Stimulated activated CD8-positive, alpha-beta memory T cell treated with anti-CD3 and anti-CD28 coated beads, Interleukin-7, amount 100 ng/mL, for 4 hours (primary cell): Measurements from ENCODE around the gene NAALADL2.

Experiments used
- DNase-seq, 2 donors: peaks; one replicate each; pipeline ENCODE4 v3.0.0-alpha.2; 2020; ENCODE audit warnings: low read depth in 2 of 2

Gene NAALADL2

DNA sequence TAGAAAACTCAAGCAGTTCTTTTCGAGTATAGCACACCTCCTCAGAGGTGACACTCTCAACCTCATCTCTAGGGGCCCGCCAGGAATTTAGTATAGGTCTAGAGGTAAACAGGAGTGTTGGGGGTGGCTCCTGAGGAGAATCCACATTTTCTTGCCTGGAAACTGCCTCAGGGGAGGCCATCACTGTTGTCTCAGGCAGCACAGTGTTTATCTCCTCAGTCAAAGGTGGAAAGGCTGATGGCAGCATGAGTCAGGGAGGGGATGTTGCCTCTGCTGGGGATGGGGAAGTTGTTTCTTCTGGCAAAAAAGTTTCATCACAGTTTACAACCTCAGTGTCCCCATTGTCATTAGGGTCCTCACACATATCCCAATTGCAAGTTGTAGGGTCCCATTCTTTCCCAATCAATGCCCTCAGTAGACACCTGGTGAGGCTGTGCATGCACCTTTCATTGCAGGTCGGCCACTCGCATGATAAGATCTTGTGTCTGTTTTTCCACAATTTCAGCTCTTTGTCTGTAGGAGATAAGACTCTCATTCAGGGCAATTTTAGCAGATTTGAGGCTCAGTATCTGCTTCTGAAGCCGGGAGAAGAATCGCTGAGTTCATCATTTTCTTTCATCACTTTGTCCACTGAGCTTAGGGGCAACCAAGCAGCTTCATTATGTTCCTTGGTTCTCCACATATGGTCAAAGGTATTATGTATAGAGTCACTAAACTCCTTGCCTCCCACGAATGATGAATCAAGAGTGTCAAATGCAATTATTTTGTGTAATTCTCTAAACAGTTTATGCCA, 25.8 kb downstream of the NAALADL2 start:
- DNase-seq = no peak

DNA sequence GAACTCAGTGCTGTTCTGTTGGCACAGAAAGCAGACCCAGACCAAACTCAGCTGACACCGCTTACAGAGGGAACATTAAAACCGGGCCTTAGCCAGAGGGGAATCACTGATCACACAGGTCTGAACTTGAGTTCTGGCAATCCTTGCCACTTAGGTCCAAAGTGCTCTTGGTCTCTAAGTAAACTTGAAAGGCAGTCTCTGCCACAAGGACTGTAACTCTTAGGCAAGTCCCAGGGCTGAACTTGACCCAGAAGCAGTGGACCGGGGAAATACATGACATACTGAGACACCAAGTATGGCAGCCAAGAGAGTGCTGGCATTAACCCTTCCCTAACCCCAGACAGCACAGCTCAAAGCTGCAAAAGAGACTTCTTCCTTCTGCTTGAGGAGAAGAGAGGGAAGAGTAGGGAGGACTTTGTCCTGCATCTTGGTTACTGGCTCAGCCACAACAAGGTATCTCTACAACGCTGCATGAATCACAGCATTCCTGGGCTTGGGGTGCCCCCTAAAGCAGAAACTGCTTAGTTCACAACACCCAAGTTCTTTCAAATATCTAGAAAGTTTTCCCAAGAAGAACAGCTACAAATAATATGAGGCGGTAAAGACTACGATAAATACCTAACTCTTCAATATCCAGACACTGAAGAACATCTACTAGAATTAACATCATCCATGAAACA, 32.5 kb downstream of the NAALADL2 start:
- no peak for DNase-seq

DNA sequence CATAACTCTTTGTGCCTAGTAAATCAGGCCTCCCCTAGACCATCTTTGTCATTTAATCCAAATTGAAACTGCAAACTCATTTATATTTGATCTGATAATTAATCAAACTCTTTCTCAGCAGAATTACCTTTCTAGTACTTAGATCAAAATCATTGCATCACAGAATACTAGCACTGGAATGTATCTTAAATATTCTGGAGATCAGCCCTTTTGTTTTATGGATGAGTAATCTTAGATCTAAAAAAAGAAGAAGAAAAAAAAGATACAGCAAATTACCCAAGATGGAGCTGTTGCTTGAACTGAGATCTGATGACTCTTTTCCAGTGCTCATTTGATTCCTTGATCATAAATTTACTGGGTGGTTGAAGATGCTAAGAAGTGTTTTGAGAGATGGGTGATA, 47.9 kb downstream of the NAALADL2 start:
- DNase-seq = no peak

DNA sequence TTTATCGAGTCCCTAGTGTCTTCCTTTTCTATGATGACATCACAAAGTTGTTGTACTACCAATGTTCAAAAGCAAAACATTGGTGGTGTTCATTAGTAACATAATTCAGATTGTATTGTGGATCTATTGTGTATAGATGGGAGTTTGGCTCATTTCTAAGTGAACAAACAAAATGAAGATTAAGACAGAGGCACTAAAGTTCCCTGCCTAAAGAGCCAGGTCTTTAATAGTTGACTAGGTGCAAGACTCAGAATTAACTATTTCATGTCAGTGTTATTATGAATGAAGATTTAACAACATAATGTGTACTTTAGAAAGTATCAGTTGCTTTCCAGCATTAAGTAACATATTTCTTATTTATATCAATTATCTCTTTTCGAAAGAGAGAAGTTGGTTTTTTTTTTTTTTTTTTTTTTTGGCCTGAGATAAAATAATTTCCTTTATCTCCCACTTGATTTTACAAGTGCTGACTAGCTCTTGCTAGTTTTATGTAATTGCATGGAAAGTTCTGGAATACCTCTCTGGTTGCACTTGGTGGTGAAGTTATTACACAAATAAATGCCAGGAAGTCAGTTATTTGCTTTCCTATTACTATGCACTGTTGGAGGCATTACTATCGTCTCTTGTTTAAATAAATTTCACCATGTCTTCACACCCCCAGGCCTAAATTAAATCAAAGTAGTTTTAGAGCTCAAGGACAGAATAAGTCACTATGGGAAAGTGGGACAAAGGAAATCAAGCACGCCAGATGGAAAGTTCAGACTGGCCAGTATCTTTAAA, 48.7 kb downstream of the NAALADL2 start:
- DNase-seq = no peak

DNA sequence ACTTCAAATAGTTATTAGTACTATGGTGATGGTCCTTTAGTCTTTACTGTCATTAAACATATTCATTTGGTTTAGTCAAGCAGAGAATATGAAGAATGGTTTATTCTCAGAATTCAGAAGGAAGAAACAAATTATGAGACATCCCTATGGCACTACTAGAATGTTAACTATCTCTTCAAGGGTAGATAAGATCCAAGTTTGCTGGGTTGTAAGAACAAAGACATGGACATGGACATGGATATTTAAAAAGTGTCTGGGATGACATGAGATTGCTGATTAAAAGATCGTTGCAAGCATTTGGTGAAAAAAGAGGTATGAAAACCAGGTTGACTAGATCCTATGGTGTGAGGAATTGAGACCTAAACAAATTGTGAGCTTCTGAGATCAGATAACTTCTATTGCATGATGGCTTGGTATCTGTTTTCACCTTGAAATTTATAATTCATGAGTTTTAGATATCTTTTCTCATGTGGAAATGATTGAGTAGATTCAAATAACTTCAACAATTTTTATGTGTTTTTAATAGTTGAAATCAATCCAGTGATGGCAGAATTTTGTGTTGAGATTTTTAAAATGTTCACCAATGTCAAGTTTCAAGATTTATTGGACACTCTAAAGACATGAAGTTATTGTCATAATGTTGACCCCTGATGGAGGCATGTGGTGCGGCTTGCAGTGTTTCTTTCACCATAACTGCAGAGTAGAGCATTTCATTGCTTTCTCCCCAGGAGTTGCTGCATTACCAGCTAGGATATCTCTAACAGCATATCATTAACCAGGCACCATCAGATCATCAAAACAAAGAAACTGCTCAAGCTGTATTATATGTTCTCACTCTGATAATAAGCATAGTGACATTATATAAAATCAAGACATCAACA, 72.6 kb downstream of the NAALADL2 start:
- no peak for DNase-seq

DNA sequence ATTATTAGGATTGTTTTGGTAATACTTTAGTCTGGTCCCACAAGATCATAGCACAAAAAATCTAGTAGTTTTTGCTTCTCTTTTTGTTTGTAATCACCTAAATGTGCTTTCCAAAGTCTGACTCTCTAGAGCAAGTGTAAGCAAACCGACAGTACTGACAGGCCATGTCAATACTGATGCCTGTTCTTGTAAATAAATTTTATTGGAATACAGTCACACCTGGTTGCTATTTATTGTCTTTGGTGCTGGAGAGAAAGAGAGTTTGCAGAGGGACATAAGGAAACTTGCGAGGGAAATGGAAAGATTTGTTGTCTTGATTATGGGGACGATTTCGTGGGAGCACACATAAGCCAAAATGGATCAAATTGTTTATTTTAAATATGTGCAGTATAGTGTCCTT, 77.5 kb downstream of the NAALADL2 start:
- no peak for DNase-seq

DNA sequence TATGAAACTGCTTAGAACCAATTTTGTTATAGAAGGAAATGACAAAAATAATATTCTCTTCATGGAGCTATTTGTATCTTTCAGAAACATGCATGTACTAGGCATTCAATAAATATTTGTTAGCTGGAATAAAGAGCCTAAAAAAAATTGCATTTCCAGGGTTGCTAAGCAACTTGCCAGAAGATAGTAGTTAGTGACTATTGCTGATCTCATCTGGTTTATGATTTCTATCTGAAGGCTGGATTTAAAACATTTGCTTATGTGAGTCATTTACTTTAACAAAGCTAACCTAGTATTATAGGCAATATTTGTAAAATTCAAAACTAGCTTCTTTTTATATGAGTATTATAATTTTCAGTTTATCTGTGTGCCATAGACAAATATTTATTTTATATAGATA, 78.3 kb downstream of the NAALADL2 start:
- no peak for DNase-seq

DNA sequence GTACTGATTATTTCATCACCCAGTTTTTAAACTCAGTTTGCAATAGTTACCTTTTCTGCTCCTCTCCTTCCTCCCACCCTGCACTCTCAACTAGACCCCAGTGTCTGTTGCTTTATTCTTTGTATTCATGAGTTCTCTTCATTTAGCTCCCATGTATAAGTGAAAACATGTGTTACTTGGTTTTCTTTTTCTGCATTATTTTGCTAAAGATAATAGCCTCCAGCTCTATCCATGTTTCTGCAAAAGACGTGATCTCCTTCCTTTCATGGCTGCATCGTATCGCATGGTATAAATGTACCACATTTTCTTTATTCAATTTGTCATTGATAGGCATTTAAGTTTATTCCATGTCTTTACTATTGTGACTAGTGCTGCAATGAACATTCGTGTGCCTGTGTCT, 79.0 kb downstream of the NAALADL2 start:
- DNase-seq = no peak

DNA sequence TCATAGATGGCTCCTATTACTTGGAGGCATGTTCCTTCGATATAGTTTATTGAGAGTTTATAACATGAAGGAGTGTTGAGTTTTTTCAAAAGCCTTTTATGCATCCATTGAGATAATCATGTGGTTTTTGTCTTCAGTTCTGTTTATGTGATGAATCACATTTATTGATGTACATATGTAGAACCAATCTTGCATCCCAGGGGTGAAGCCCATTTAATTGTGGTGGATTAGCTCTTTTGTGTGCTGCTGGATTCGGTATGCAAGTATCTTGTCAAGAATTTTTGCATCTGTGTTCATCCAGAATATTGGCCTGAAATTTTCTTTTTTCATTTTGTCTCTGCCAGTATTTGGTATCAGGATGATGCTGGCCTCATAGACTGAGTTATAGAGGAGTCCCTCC, 81.0 kb downstream of the NAALADL2 start:
- no peak for DNase-seq

DNA sequence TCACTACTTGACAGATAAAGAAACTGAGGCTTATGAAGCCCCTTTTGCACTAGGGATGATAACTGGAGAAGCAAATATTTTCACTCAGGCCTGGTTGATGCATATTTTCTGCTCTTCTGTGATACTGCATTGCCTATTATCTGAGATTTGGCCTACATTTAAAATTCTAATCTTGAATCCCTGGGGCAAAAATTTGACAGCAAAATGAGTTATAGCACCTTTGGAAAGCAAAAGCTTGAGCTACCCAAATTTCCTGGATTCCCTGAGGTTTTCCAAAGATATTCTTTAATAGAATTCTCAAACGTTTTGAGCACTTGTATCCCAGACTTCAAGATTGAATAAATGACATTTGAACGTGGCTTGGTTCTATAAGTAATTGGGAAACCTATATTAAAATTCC, 86.1 kb downstream of the NAALADL2 start:
- no peak for DNase-seq

DNA sequence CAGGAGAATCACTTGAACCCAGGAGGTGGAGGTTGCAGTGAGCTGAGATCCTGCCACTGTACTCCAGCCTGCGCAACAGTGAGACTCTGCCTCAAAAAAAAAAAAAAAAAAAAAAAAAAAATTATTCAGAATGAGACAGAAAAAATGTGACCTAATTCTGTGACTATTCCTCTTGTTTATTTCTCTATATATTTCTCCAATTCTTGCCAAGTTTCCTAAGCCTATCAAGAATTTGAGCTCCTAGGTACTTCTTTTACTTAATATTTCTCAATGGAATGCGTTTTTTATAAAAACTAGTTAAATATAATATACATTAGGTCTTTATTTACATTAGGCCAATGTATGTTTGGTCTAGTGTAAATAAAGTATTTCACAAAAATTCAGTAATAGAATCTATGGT, 86.8 kb downstream of the NAALADL2 start:
- no peak for DNase-seq

DNA sequence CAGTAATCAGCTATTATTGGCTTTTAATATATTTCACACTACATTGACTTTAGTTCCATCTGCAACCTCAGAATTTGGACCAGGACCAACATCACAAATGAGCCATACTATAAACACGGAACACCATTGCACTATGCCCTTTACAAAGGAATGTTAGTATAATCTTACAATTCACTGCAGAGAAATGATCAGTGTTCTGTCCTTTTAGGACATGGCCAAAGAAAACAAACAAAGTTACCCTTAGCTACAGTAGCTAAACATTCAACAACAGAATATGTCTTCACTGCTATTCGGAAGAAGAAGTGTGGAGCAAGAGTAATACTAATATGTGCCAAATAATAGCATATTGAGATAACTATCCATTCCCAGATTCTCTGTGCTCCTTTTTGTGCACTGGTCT, 90.4 kb downstream of the NAALADL2 start:
- no peak for DNase-seq

DNA sequence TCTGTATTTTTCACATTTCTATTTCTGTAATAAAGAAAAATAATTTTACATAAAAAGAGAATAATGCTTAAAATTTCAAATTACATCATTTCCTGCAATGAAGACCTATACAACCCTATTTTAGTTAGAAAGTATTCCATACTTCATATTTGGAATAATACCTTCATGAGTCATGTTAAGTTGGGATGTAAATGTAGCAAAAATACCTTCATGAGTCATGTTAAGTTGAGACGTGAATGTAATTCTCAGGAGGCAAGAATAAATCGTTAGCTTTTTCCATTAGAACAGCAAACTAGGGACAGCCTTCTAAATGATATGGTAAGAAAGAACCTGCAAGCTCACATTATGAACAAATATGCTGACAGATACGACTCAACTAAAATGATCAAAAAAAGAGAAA, 91.9 kb downstream of the NAALADL2 start:
- DNase-seq = no peak

DNA sequence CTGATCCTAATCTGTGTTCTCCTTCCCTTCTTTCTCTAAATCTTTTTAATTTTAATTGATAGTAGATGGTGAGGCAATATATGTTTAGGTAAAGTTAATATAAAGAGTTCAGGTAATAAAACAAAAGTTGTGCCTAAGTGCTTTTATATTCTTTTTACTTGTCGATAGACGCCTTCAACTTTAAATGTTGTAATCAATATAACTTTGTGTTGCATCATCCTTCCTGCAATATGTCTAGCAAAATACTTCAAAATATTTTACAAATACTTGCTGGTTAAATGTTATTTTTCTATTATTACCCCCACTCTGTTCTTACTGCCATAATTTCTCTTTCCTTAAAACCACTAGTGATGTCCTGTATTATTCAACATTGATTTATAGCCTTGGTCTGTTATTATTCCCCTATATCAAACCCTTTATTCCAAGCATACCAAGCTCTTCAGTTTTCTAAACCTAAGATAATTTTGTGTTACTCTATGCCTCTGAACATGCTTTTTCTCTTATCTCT, 92.4 kb downstream of the NAALADL2 start:
- no peak for DNase-seq

DNA sequence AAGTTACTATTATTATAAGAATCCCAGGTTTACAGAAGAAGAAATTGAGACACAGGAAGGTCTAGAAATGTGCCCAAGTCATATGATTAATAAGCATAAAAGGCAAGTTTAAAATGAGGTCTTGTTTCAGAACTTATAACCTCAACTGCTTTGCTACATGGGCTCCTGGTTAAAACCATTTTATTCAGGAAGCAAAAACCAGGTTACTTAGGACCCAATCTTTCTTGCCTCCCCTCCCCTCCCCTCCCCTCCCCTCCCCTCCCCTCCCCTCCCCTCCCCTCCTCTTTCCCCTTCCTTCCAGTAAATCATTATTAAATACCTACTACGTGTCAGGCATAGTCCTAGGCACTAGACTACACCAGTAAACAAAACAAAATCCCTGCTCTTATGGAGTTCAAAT, 93.9 kb downstream of the NAALADL2 start:
- no peak for DNase-seq

DNA sequence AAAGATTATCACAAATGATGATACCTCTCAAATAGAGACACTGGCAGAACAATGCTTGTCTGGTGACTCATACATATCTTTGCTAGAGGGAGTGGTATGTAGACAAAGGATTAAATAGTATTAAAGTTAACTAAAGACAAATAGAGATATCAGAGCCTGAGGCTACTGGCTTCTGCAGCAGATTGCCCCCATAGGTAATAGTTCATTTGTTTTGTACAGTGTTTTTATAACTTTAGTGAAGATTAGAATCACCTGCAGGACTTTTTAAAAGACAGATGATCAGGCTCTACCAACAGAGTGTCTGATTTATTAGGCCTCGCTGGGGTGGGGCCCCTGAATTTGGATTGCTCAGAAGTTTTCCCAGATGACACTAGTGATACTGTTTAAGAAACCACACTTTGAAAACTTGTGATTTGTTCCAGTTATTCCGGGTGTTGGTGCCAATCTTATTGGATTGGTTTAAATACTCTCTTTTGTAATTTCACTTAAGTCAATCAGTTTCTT, 96.4 kb downstream of the NAALADL2 start:
- DNase-seq = no peak

DNA sequence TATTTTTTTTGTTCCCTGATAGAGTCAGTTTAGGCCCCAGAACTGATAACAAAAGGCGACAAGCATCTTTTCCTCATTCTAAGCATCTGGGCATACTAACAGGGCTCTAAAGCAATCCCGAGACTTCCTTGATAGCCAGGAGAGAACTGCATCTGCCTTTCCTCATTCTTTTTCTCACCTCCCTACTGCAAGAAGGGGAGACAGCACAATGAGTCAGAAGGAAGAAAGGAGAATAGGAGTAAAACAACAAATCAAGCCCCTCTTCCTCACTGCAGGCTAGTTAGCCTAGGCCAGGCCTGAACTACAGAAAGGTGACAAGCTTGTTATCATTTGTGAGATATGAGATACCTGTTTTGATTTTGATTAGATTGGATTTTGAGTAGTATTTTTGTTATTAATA, 97.9 kb downstream of the NAALADL2 start:
- DNase-seq = no peak

DNA sequence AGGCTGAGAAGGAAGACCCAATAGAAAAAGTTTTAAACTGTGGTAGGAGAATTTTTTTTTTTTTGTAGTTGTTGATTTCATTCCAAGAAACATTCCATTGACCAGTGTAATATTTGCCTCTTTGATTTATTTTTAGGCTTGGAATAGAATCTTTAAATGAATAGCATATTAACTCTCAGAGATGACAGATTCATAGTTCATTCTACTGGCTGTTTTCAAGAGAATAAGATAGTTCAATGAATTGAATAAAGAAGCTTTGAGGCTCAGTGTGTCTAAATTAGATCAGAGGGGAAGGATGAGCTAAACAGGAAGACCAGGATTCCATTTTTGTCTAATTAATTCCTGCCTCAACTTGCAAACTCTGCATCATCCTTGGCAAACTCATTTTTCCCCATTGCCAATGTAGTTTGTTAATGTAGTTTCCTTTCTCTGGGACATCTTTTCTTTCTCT, 98.4 kb downstream of the NAALADL2 start:
- no peak for DNase-seq

DNA sequence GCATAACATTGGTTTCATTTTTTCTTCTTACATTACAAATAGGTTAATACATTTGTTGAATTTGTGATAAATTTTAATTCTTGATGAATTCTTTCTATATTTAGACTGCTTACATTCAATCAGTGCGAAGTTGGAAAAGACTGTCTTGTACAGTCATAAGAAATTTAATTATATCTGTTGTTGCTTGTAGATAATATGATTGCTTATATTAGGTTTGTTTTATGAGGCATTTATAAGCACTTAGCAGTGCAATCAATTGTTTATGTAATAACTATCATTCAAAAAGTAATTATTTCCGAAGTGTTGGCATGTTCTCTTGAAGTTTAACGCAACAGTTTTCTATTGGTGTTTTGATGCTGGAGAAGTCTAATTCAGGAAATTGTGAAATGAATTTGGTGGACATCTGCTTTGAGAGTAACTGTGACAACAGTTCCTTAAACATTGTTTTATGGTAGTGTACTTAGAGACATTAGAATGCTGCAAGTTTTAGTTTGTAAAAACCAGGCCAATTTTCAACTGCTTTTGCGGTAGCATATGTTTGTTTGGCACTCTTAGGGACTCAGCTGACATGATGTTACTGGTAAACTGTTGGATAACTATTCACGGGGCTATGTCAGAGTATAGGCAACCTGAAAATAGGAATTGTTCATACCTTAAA, 99.7 kb downstream of the NAALADL2 start:
- no peak for DNase-seq

DNA sequence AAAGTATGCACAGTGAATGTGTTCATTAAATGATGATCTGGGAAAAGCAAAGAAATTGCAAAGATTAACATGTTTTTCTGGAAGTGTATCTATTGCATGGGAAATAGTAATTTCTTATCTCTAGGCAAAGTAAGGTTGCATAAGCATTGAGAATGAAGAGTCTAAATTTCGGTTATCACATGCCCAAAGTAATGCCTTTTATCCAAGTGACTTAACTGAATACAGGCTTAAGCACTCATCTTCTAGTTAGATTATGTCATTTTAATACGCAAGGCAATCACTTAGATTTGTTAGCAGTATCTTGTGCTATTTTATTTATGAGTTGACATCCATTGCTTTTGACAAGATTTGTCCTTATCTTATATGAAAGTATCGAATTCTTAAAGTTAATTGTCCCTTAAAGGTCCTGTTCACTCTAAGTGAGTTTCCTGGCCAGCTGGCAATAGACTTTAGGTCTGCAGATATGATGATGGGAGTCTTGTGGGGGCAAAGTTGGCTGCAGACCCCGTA, 100.5 kb downstream of the NAALADL2 start:
- DNase-seq = no peak

DNA sequence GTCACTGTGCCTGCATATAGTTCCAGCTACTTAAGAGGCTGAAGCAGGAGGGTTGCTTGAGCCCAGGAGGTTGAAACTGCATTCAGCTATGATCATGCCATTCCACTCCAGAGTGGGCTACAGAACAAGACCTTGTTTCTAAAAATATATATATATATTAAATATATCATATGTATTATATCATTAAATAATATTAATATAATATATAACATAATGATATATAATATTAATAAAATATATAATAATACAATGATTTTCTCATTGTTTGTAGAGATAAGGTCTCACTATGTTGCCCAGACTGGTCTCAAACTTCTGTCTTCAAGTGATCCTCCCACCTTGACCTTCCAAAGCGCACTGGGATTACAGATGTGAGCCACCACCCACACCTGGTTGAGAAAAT, 101.8 kb downstream of the NAALADL2 start:
- DNase-seq = no peak
